GM12878 (cell line): Measurements from ENCODE around the gene CASK. TPM values are rescaled to one million over a fixed set of nuclear protein-coding genes. Genes with fewer than 3 reads are reported as not detected.

Source experiments
- ATAC-seq: fragments of 200-7000 bp; cut with Tn5 transposase; 3 replicates; pipeline ENCODE4 v1.9.1; 2020; ENCODE audit warnings: mild to moderate bottlenecking, moderate library complexity
- BruUV-seq: library from RNA; stranded (reverse); fragments of 400-500 nt; replicated peaks from 2 replicates; lab custom pipeline; 2021; lab: Mats Ljungman, UMichigan
- CTCF ChIA-PET: fragments of 300-600 bp; sonication (Branson Sonifier 250); formaldehyde crosslinking; extraction: SDS; loops from one replicate; lab custom pipeline; 2021; ENCODE audit warnings: inconsistent platforms; lab: Yijun Ruan, JAX
- POLR2A ChIA-PET: fragments of 350-600 bp; formaldehyde crosslinking; extraction: SDS; loops from one replicate; lab custom pipeline; 2021; ENCODE audit warnings: inconsistent platforms; lab: Charles Lee
- RAD21 ChIA-PET: fragments of 300-600 bp; sonication (Branson Sonifier 250); formaldehyde crosslinking; loops from one replicate; lab custom pipeline; 2023; ENCODE audit warnings: antibody characterized with exemption; ENCODE audit not compliant: unreplicated experiment; lab: Charles Lee
- SMC1A ChIA-PET: fragments of 300-600 bp; sonication (Branson Sonifier 250); formaldehyde crosslinking; loops from one replicate; lab custom pipeline; 2023; ENCODE audit not compliant: unreplicated experiment, uncharacterized antibody; lab: Charles Lee
- DNase-seq: peaks from one replicate; pipeline ENCODE4 v3.0.0-alpha.2; 2011; ENCODE audit warnings: low read depth, low spot score
- FAIRE-seq: peaks from 3 replicates; lab custom pipeline; 2011; peaks lifted over from hg19 to GRCh38; lab: Jason Lieb, UNC
- H2AFZ ChIP-seq: 2 replicates; pipeline ENCODE4 v1.6.0; 2011; ENCODE audit warnings: low read depth, low read length, control low read depth; ENCODE audit not compliant: control insufficient read depth
- H3K27ac ChIP-seq: 2 replicates; pipeline ENCODE4 v1.5.1; 2011; ENCODE audit warnings: control low read depth; ENCODE audit not compliant: control insufficient read depth, insufficient read depth
- H3K27me3 ChIP-seq, 2 experiments: replicated peaks in 1 of 2; 2 replicates each; pipeline versions ENCODE4 v1.6.0 to v1.6.1; 2011; ENCODE audit warnings: low read length in 1 of 2; ENCODE audit not compliant: control insufficient read depth in 2 of 2, insufficient read depth in 2 of 2
- H3K36me3 ChIP-seq, 2 experiments: 2 replicates each; pipeline ENCODE4 v1.5.1; 2011; ENCODE audit warnings: low read length in 1 of 2; ENCODE audit not compliant: control insufficient read depth in 2 of 2, insufficient read depth in 2 of 2
- H3K4me1 ChIP-seq: 2 replicates; pipeline ENCODE4 v1.6.1; 2011; ENCODE audit warnings: mild to moderate bottlenecking, low read length, moderate library complexity, mixed read lengths; ENCODE audit not compliant: control insufficient read depth, insufficient read depth
- H3K4me2 ChIP-seq: 2 replicates; pipeline ENCODE4 v1.6.0; 2011; ENCODE audit warnings: control low read depth; ENCODE audit not compliant: control insufficient read depth, insufficient read depth
- H3K4me3 ChIP-seq: fragments of 200-600 bp; sonication (generic); 2 replicates; pipeline ENCODE4 v1.5.1; 2016
- H3K79me2 ChIP-seq: 2 replicates; pipeline ENCODE4 v1.6.0; 2011; ENCODE audit warnings: low read length; ENCODE audit not compliant: control insufficient read depth, insufficient read depth
- H3K9ac ChIP-seq: 2 replicates; pipeline ENCODE4 v1.8.0; 2011; ENCODE audit warnings: low read length, control low read depth, mixed read lengths; ENCODE audit not compliant: control insufficient read depth, insufficient read depth
- H3K9me3 ChIP-seq: replicated peaks from 3 replicates; pipeline ENCODE4 v1.5.1; 2011; ENCODE audit warnings: mild to moderate bottlenecking, low read length; ENCODE audit not compliant: control insufficient read depth, insufficient read depth
- H4K20me1 ChIP-seq: 2 replicates; pipeline ENCODE4 v1.6.0; 2011; ENCODE audit not compliant: control insufficient read depth, insufficient read depth
- ATF7 ChIP-seq: fragments of 450-650 bp; IDR thresholded peaks from 2 replicates; pipeline ENCODE4 v1.6.1; 2016; ENCODE audit warnings: low read depth, mild to moderate bottlenecking
- BCLAF1 ChIP-seq: fragments of 450-650 bp; IDR thresholded peaks from 2 replicates; pipeline ENCODE4 v1.6.1; 2017; ENCODE audit warnings: antibody characterized with exemption, mild to moderate bottlenecking, moderate library complexity
- HDAC2 ChIP-seq: fragments of 200-600 bp; sonication (generic); IDR thresholded peaks from 2 replicates; pipeline ENCODE4 v1.6.1; 2017
- MEF2B ChIP-seq: fragments of 450-650 bp; IDR thresholded peaks from 2 replicates; pipeline ENCODE4 v1.6.1; 2018; ENCODE audit warnings: mild to moderate bottlenecking, moderate library complexity; ENCODE audit not compliant: partially characterized antibody, poor library complexity, severe bottlenecking
- MTA2 ChIP-seq: fragments of 450-650 bp; IDR thresholded peaks from 2 replicates; pipeline ENCODE4 v1.6.1; 2016; ENCODE audit warnings: low read depth, mild to moderate bottlenecking, moderate library complexity
- NBN ChIP-seq: fragments of 450-650 bp; IDR thresholded peaks from 2 replicates; pipeline ENCODE4 v1.6.1; 2016
- NR2F1 ChIP-seq: fragments of 450-650 bp; conservative IDR thresholded peaks from 2 replicates; pipeline ENCODE4 v1.6.1; 2017; ENCODE audit warnings: mild to moderate bottlenecking
- PAX5 ChIP-seq: IDR thresholded peaks from 2 replicates; pipeline ENCODE4 v1.6.1; 2011; ENCODE audit warnings: low read depth, low read length, borderline replicate concordance
- RCOR1 ChIP-seq: conservative IDR thresholded peaks from 2 replicates; pipeline ENCODE4 v1.6.1; 2012; ENCODE audit warnings: low read depth, low read length, improper control_type of control experiment
- RUNX3 ChIP-seq: IDR thresholded peaks from 2 replicates; pipeline ENCODE4 v1.6.1; 2012; ENCODE audit warnings: low read length, inconsistent platforms
- SKIL ChIP-seq: fragments of 450-650 bp; IDR thresholded peaks from 2 replicates; pipeline ENCODE4 v1.6.1; 2017; ENCODE audit warnings: mild to moderate bottlenecking, low read depth, inconsistent platforms; ENCODE audit not compliant: poor library complexity, severe bottlenecking
- TCF12 ChIP-seq: IDR thresholded peaks from 2 replicates; pipeline ENCODE4 v1.6.1; 2011; ENCODE audit warnings: low read depth, mild to moderate bottlenecking, low read length
- ZBED1 ChIP-seq: IDR thresholded peaks from 2 replicates; pipeline ENCODE4 v1.6.1; 2016; ENCODE audit warnings: borderline replicate concordance
- WGBS: methylation state at CpG from one replicate; pipeline ENCODE4 v1.1.6; 2016; ENCODE audit warnings: low lambda C conversion rate; ENCODE audit not compliant: insufficient replicate concordance, insufficient coverage; ENCODE audit errors: missing lambda C conversion rate; 5-methylcytosine and 5-hydroxymethylcytosine counted together
- in situ Hi-C: fragments of 300-500 bp; cut with MboI; formaldehyde crosslinking; loops from 9 replicates; pipeline ENCODE4 v1.14.3; 2018; ENCODE audit warnings: mixed read lengths
- intact Hi-C: fragments of 100-400 bp; cut with micrococcal nuclease; formaldehyde crosslinking; loops from one replicate; pipeline ENCODE4 v1.14.2; 2022; ENCODE audit not compliant: unreplicated experiment
- polyA plus RNA-seq, 11 experiments: library from polyadenylated mRNA; depleted of rRNA in 4 of 11; unstranded in 6 of 11; stranded (reverse) in 5 of 11; fragments of >200 nt; fragmentation: Nextera tagmentation in 4 of 11; fragmentation: Illumina TruSeq in 1 of 11; extraction: Ambion mirVana in 4 of 11; extraction: Trizol in 1 of 11; gene quantifications; 1 replicate in 1 of 11; 2 replicates in 10 of 11; pipeline versions ENCODE4 v1.2.1 to v1.2.3, GENCODE V29; 2011 to 2016; ENCODE audit warnings: inconsistent platforms in 2 of 11, missing spikeins in 2 of 11, low read depth in 1 of 11
- total RNA-seq, 4 experiments: library from RNA; depleted of rRNA in 3 of 4; stranded (reverse); fragments of >200 nt in 3 of 4; fragmentation: Illumina TruSeq in 1 of 4; extraction: Trizol in 1 of 4; gene quantifications; 2 replicates each; pipeline versions ENCODE4 v1.2.1 to v1.2.3, GENCODE V29; 2013 to 2021

Gene CASK
- total and polyA plus RNA-seq, 10 of the 15 experiments (the other 5 are each of a cell fraction or from before 2014, with no cell fraction given): 0.60 to 45.9 (median 4.8) TPM

- TF ChIP-seq BCLAF1 (no peak), RCOR1 (no peak)
Measured at GRCh38 chrX:41558531-41558930, 364.8 kb downstream of the CASK start (continued).

GRCh38 chrX:41556958-41557357 is 366.4 kb downstream of the CASK start:
- ATAC-seq (peak; percentile 69), FAIRE-seq (no peak), DNase-seq (no peak)
- H3K9me3 ChIP-seq: no peaks in the 10 kb centered on the region
- POLR2A ChIA-PET: no interaction called here
- CTCF ChIA-PET: interaction anchor here (1.1 kb wide), 1 partner anchor 204 kb away, joined by 5 read pairs; no protein-coding TSS in a partner anchor
- 0% methylated on average over 2 of the region's 2 CpGs for WGBS
- H3K4me1 ChIP-seq: 0 out of 2 replicates have a peak, but pooled peaks cover 2% of the 10 kb centered on the region
- H3K79me2 ChIP-seq: no peaks in the 10 kb centered on the region
- no peak overlapping the region for H3K4me2 ChIP-seq
- H3K36me3 ChIP-seq: no peaks in the 10 kb centered on the region; a peak in 1 of 4 replicates
- TF ChIP-seq NR2F1 (no peak), MEF2B (no peak), ATF7 (peak; percentile 28; the same call in 1 of the 2 replicates), PAX5 (no peak), MTA2 (peak; percentile 70), TCF12 (no peak), SKIL (peak; percentile 37), ZBED1 (no peak), RUNX3 (peak; percentile 50; the same call in 1 of the 2 replicates), NBN (0 out of 2 replicates have a peak, but pooled peaks have one; percentile 19), HDAC2 (no peak)
- intact Hi-C loops: no loop called here
- BruUV-seq: no TSS peak
- no peaks in the 10 kb centered on the region for H4K20me1 ChIP-seq
- RAD21 ChIA-PET: interaction anchor here (0.8 to 1.2 kb wide), 2 partner anchors 178 to 202 kb away, joined by 3 to 4 read pairs; no protein-coding TSS in a partner anchor
- in situ Hi-C loops: no loop called here
- no peak overlapping the region for H3K27ac ChIP-seq
- H3K4me3 ChIP-seq: no peak overlapping the region
- H3K27me3 ChIP-seq: no peaks in the 10 kb centered on the region
- SMC1A ChIA-PET: interaction anchor here (0.6 kb wide), 1 partner anchor 235 kb away, joined by 3 read pairs; no protein-coding TSS in a partner anchor
- no peak overlapping the region for H3K9ac ChIP-seq
- H2AFZ ChIP-seq: no peak overlapping the region
